Adrenal gland (tissue), 5 donors: ENCODE data around the gene FMC1.

Source experiments
- CTCF ChIP-seq, 6 experiments: fragments of 450-650 bp in 4 of 6; fragments of 200-600 bp in 2 of 6; sonication (generic) in 1 of 6; IDR thresholded peaks; 1 replicate in 5 of 6; 2 replicates in 1 of 6; pipeline versions ENCODE4 v1.5.1 to v1.8.0; 2016 to 2021; ENCODE audit warnings: antibody characterized with exemption in 6 of 6, mild to moderate bottlenecking in 2 of 6, moderate library complexity in 1 of 6
- POLR2A ChIP-seq, 2 donors: fragments of 450-650 bp; IDR thresholded peaks; one replicate each; pipeline ENCODE4 v1.6.1; 2017; ENCODE audit warnings: antibody characterized with exemption in 2 of 2, mild to moderate bottlenecking in 2 of 2, moderate library complexity in 1 of 2
- donor health status: DM: no; HTN: no; CAD: no.

DNA sequence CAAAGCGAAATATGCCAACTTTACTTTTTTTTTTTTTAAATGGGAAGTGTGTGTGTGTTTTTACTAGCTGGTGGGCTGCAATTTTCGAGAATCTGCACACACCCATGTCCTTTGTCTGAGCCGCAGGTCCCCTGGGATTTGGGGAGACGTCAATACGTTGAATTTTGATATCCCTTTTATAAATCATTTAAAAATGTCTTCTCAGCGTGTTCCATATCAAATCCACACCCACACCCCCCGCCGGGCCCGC, 404 bp upstream of the FMC1 start:
- no peak for TF ChIP-seq POLR2A (IDR thresholded peaks at IDR 0.05)
- TF ChIP-seq CTCF (IDR thresholded peaks at IDR 0.05) = no peak
